Fibroblast of peridontal ligament (primary cell): ENCODE data around the gene CPNE5.

ENCODE experiments used
- DNase-seq: peaks from one replicate; pipeline ENCODE4 v3.0.0-alpha.2; 2010; ENCODE audit errors: extremely low read depth

The CPNE5 gene

DNA sequence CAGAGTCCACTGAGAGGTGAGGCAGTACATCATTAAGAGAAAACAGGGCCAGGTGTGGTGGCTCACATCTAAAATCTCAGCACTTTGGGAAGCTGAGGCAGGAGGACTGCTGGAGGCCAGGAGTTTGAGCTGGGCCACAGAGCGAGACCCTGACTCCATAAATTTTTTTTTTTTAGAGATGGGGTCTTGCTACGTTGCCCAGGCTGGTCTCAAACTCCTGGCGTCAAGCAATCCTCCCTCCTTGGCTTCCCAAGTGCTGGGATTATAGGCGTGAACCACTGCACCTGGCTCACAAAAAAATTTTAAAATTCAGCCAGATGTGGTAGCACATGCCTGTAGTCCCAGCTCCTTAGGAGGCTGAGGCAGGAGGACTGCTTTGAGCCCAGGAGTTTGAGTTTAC lies 18.1 kb upstream of the CPNE5 start:
- no peak for DNase-seq

DNA sequence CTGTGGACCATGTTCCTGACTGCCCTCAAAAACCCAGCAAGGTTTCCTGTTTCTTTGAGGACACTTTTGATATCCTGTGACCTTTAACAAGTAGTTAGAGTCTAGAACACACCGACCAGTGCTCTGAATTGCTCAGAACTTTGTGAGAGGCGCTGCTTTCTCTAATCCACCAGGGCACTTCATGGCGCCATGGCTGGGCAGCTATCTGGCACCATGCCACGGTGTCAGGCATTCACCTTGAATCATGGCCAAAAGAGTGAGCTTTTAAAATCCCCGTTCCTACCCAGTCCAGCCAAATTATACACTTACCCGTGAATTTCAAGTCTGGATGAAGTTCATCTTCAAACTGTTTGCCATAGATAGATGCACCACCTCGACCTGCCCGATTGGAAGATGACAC lies 17.0 kb upstream of the CPNE5 start:
- DNase-seq, result no peak

- no peak for DNase-seq
Observed at GRCh38 chr6:36855750-36856149, 16.5 kb upstream of the CPNE5 start.

- DNase-seq, result peak; percentile 96
Observed at GRCh38 chr6:36853325-36853724, 14.1 kb upstream of the CPNE5 start.

DNA sequence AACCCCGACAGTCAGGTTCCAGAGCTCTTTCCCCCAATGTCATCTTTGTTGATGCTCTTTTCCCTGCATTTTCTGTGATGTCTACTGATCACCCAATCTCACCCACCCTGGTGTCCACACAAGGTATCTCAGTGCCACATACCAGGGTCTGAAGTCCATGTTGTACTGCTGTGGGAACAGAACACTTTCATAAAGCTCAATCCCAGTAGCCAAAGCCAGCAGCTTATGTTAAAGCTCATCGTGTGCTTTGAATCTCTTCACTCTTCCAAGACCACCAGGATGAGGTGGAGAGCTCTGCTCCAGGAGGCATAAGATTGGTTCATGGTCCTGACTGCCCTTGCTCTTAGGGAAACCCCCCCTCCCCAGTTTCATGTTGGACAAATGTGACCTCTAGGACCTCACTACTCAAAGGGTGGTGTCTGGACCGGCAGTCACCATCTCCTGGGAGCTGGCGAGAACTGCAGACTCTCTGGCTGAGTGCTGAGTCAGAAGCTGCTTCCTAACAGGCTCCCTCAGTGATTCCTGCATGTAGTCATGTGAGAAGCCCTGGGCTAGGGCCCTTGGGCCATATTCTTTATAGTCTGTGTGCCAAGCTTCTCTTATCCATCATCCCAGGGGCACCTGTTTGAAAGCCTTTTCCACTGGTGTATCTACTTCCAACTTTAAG lies 13.4 kb upstream of the CPNE5 start:
- DNase-seq, result peak; percentile 71

GRCh38 chr6:36851626-36852025 lies 12.4 kb upstream of the CPNE5 start:
- DNase-seq, result no peak

GRCh38 chr6:36851149-36851614 lies 11.9 kb upstream of the CPNE5 start:
- DNase-seq, result peak; percentile 91

DNA sequence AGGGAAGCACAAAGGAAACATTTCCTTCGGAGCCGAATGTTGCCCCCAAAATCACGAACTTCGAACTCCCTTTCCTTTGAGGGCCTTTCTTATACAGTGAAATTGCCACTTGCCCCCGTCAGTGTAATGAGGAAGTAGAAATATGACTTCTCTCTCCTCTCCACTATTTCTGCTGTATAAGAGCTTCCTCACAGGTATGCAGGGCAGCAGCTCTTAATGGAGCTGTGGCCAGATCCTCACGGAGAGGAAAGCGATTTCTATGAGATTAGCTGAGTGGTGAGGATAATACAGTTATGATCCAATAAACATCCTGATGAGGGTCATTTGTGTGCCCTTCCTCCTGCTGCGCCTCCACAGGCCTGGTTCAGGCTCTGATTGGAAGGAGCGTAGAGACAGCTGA lies 10.8 kb upstream of the CPNE5 start:
- DNase-seq, result no peak

GRCh38 chr6:36848658-36849441 lies 9.6 kb upstream of the CPNE5 start:
- no peak for DNase-seq

DNA sequence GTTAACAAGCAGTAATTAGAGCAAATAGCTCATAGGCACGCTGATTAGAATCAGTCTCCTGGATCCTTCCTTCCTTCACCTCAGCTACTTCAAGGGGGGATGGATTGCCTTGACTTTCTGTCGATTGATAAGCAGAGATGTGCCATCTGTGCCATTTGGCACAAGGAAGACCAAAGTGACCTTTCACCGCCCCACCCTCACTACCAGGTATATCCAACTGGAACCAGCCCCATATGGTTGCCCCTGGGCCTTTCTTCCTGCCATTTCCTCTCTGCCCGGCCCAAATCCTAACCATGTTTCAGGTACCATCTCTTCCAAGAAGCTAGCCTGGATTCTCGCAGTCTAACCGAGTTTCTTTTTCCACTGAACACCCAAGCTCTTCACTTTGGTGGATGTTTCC lies 8.7 kb upstream of the CPNE5 start:
- no peak for DNase-seq

- DNase-seq, result no peak
Observed at GRCh38 chr6:36847152-36847551, 7.9 kb upstream of the CPNE5 start.

DNA sequence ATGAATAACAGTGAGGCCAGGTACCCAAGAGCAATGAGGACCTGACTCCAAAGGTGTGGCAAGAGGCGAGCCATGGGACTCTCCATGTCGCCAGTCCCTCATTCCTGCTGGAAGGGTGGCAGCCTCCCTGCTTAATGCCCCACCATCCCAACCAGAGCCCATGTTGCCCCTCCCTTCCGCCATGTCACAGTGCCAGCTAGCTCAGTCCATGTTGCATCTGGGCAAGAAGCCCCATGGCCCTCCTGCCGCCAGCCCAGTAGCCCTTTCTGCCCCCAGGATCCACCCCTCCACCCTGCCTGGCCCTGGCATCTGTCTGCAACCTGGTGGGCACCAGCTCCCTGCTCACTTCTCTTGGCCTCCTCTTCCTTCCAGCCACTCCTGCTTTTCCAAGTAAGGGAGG lies 6.0 kb upstream of the CPNE5 start:
- no peak for DNase-seq

DNA sequence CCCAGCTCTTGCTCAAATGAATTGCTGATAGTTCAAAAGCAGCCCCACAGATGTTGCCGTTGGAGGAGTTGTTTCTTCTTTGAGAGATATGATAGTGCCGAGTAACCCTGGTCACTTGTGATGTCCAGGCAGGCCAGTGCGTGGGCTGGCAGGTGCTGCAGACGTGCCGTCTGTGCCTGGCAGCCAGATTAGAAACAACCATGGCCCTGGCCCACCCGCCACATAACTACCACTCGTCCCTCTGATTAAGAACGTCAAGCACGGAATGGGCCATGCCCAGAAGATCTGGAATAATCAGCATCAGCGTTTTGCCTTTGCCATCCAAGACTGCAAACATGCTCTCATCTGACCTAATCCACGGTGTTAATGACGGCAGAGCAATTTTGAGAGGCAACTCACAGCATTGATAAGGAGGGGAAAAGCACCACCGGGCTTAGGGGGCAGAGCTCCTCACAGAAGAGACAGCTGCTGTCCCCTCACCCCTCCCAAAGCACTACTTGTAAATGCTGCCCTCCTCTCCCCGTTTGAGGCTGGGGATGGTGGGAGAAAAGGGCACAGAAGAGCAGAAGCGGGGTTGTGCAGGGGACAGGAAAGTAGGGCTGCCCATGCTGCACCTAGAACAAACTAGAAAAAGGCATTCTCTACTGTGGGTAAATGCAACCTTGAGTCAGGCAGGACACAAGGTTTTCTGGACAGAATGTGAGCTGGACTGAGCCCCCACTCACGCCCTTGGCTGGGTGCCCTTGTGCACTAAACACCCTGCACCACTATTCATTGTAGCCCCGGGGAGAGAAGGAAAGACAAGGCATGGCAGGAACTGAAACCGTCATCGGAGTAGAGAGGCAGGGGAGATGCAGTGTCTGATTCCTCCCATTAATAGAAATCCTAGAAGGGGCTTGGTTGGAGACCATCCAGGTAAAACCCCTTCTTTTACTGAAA lies 5.3 kb upstream of the CPNE5 start:
- DNase-seq, result no peak

DNA sequence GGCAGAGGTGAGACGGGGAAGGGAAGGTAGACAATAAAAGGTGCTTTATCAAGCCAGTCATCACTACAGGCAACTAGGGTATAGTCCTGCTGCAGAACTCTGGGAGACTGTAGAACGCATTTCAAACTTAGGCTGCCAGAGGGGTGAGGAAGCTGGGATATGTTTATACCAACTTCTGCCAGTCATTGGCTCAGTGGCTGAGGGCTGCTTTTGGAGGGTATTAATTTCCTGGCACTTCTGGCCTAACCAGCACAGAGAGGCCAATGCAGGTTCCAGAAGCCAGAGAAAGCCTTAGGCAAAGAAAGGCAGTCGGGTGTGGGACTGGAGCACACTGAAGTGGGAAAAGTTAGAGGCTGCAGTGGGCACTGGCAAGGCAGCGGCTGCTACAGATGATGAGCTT lies 3.9 kb upstream of the CPNE5 start:
- no peak for DNase-seq

DNA sequence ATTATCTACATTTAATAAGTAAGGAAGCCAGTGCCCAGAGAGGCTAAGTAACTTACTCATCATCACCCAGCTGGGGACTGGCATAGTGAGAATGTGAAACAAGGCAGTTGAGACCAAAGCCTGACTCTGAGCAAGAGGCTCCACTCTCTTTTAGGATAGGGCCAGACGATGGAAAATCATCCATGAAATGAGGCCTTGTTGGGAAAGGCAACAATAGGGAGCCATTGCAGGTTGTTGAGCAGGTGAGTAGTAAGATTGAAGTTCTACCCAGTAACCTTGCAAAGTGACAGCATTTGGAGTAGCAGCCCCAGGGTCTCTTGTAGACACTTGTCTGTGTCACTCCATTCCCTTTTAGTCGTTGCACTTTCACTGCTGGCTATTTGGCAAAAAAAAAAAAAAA lies 2.5 kb upstream of the CPNE5 start:
- DNase-seq, result no peak

- no peak for DNase-seq
Observed at GRCh38 chr6:36840432-36841403, 1.5 kb upstream of the CPNE5 start.

GRCh38 chr6:36839749-36840431 lies 646 bp upstream of the CPNE5 start:
- DNase-seq, result no peak

GRCh38 chr6:36837686-36838085 lies 1.6 kb downstream of the CPNE5 start:
- no peak for DNase-seq

DNA sequence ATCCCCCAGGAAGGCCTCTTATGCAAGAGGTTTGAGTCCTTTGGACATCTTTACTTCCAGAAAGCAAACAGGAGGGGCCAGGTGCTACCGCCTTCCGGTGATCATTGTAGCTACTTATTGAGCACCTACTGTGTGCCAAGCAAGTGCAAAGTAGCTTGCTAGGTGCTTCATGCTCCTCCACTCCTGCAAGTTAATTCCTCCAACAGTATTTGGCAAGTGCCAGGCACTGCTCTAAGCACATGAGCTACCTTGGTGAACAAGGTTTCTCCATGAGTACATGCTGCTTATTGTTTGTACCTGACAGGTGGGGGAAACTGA lies 2.3 kb downstream of the CPNE5 start:
- no peak for DNase-seq

DNA sequence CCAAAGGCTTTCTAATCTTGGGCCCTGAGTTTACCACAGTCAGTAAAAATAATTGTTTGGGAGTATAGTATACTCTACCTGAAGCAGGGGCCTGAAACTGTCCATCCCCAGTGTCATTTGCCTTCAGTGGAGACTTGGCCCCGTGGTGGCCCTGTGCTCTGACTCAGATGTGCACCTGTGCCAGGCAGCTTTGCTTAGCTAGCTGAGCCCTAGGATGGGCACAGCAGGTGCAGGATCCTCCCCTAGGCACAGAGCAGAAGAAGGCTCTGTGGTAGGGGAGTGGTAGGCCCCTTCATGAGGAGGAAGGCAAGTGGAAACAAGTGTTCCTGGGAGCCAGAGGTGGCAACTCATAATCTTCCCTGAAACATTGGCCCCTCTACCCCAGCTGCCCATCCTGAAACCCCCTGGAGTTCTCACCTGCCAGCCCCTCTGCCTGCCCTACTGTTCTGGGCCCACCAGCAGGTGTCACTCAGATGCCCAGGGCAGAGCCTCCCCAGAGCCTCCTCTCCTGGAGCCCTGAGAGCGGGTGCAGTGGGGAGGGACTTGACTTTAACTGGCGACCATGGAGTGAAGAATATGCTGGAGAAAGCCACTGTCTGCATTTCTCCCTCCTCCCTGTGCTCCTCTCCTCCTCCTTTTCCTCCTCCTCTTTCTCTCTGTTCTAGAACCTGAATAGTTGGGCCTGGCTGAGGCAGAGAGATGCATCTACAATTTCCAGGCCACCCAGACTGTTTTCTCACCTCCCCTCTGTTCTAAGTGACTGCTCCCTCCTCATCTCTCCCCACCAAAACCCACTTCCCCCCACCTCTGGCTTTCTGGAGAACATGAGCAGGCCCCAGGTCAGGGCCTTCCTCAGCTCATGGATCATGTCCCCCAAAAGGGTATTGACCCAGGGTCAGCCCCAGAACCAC lies 2.9 kb downstream of the CPNE5 start:
- no peak for DNase-seq
